Keratinocyte (primary cell): ENCODE measurements around the gene IL31RA. TPM values are rescaled to one million over a fixed set of nuclear protein-coding genes. Genes with fewer than 3 reads are reported as not detected.

Experiments
- DNase-seq: peaks from one replicate; pipeline ENCODE4 v3.0.0-alpha.2; 2011; ENCODE audit warnings: low read depth, missing footprints, low spot score
- FAIRE-seq: peaks from 2 replicates; lab custom pipeline; 2011; peaks lifted over from hg19 to GRCh38; lab: Jason Lieb, UNC
- H2AFZ ChIP-seq: 2 replicates; pipeline ENCODE4 v1.6.0; 2012; ENCODE audit warnings: low read length, control low read depth, inconsistent platforms; ENCODE audit not compliant: control insufficient read depth
- H3K27ac ChIP-seq: 2 replicates; pipeline ENCODE4 v1.5.1; 2011; ENCODE audit warnings: low read length; ENCODE audit not compliant: control insufficient read depth, insufficient read depth
- H3K27me3 ChIP-seq: 3 replicates; pipeline ENCODE4 v1.6.0; 2011; ENCODE audit warnings: low read length; ENCODE audit not compliant: control insufficient read depth, insufficient read depth; ENCODE audit errors: extremely low read depth
- H3K36me3 ChIP-seq, 2 experiments: 2 replicates in 1 of 2; 3 replicates in 1 of 2; pipeline ENCODE4 v1.5.1; 2011; ENCODE audit warnings: low read length in 2 of 2, mild to moderate bottlenecking in 1 of 2; ENCODE audit not compliant: control insufficient read depth in 2 of 2, insufficient read depth in 2 of 2; ENCODE audit errors: extremely low read depth in 1 of 2
- H3K4me1 ChIP-seq: 3 replicates; pipeline ENCODE4 v1.5.1; 2011; ENCODE audit warnings: low read length; ENCODE audit not compliant: control insufficient read depth, insufficient read depth; ENCODE audit errors: extremely low read depth
- H3K4me2 ChIP-seq: 3 replicates; pipeline ENCODE4 v1.6.0; 2011; ENCODE audit warnings: low read depth, low read length; ENCODE audit not compliant: control insufficient read depth, insufficient read depth; ENCODE audit errors: extremely low read depth
- H3K4me3 ChIP-seq, 3 experiments: fragments of 200-600 bp in 1 of 3; sonication (generic) in 1 of 3; 2 replicates in 2 of 3; 3 replicates in 1 of 3; pipeline ENCODE4 v1.5.1; 2011 to 2016; ENCODE audit warnings: low read length in 3 of 3, mild to moderate bottlenecking in 3 of 3, control low read depth in 2 of 3, inconsistent platforms in 1 of 3, low read depth in 1 of 3, mixed read lengths in 1 of 3, mixed run types in 1 of 3, moderate library complexity in 1 of 3; ENCODE audit not compliant: control insufficient read depth in 2 of 3, insufficient read depth in 2 of 3; ENCODE audit errors: extremely low read depth in 1 of 3
- H3K79me2 ChIP-seq: 2 replicates; pipeline ENCODE4 v1.6.0; 2012; ENCODE audit warnings: low read length; ENCODE audit not compliant: control insufficient read depth, insufficient read depth
- H3K9ac ChIP-seq: 3 replicates; pipeline ENCODE4 v1.6.0; 2011; ENCODE audit warnings: low read length; ENCODE audit not compliant: control insufficient read depth, insufficient read depth; ENCODE audit errors: extremely low read depth
- H3K9me1 ChIP-seq: 3 replicates; pipeline ENCODE4 v1.6.0; 2011; ENCODE audit warnings: low read length; ENCODE audit not compliant: control insufficient read depth, insufficient read depth; ENCODE audit errors: extremely low read depth
- H3K9me3 ChIP-seq: 2 replicates; pipeline ENCODE4 v1.5.1; 2012; ENCODE audit warnings: low read depth, low read length; ENCODE audit not compliant: control insufficient read depth
- H4K20me1 ChIP-seq: 3 replicates; pipeline ENCODE4 v1.6.0; 2011; ENCODE audit warnings: low read length; ENCODE audit not compliant: control insufficient read depth, insufficient read depth; ENCODE audit errors: extremely low read depth
- EZH2 ChIP-seq: IDR thresholded peaks from one replicate; pipeline ENCODE4 v1.6.1; 2012; ENCODE audit warnings: inconsistent platforms, mild to moderate bottlenecking, low read length, moderate library complexity
- dilution Hi-C: fragments of 300-500 bp; cut with MboI; formaldehyde crosslinking; loops from one replicate; pipeline ENCODE4 v1.7.0; 2020; ENCODE audit warnings: low sequenced_read_pairs; ENCODE audit not compliant: extremely low pct_ligation_motif_present
- polyA plus RNA-seq, 5 experiments: library from polyadenylated mRNA; depleted of rRNA in 3 of 5; stranded (reverse) in 3 of 5; stranded (forward) in 1 of 5; unstranded in 1 of 5; fragments of >200 nt; gene quantifications; 1 replicate in 1 of 5; 2 replicates in 3 of 5; 3 replicates in 1 of 5; pipeline versions ENCODE4 v1.2.1 to v1.2.3, GENCODE V29; 2011 to 2012; ENCODE audit warnings: missing spikeins in 2 of 5, low read depth in 1 of 5, low replicate concordance in 1 of 5
- TF ChIP-seq, protein P1 (sequence below), 3 experiments: IDR thresholded peaks in 1 of 3; conservative IDR thresholded peaks in 1 of 3; optimal IDR thresholded peaks in 1 of 3; 2 replicates in 2 of 3; 3 replicates in 1 of 3; pipeline versions ENCODE3 to v1.5.1; 2011; ENCODE audit warnings: low read length in 3 of 3, mild to moderate bottlenecking in 3 of 3, moderate library complexity in 2 of 3, control low read depth in 1 of 3, inconsistent platforms in 1 of 3; ENCODE audit not compliant: insufficient read depth in 2 of 3; ENCODE audit errors: extremely low read depth in 1 of 3

Gene IL31RA
- polyA plus RNA-seq, 1 donor (not counting 4 experiments of a cell fraction or from before 2014, with no cell fraction given): 6.0 TPM

DNA sequence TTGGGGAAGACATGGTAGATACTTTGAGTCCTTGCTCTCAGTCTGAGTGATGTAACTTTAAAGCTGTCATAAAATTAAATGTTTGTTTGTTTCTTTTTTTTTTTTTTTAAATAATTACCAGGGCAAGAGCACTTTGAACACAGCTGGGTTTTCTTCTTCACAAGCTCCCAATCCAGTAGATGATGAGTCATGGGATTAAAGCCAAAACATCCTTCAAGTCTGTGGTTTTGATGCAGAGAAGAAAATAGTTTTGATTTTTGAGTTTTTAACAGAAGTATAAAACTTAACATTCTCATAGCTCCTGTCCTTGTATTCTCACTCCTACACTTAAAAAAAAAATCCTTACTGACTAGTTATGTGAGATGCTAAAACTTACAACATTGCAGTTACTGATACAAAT lies 34.8 kb upstream of the IL31RA start:
- DNase-seq: peak; percentile 5
- no peaks in the 10 kb centered on the region for H3K9me1 ChIP-seq
- dilution Hi-C loops: no loop called here
- no peaks in the 10 kb centered on the region for H4K20me1 ChIP-seq
- H3K27me3 ChIP-seq: no peaks in the 10 kb centered on the region
- FAIRE-seq: no peak
- H3K4me1 ChIP-seq: no peaks in the 10 kb centered on the region
- no peaks in the 10 kb centered on the region for H3K9me3 ChIP-seq
- no peak overlapping the region for H3K27ac ChIP-seq
- no peak overlapping the region for H3K4me2 ChIP-seq
- H2AFZ ChIP-seq: no peak overlapping the region
- no peak overlapping the region for H3K4me3 ChIP-seq
- H3K9ac ChIP-seq: no peak overlapping the region
- no peaks in the 10 kb centered on the region for H3K79me2 ChIP-seq
- H3K36me3 ChIP-seq: no peaks in the 10 kb centered on the region
- no peak for TF ChIP-seq EZH2
- TF ChIP-seq, protein P1, sequence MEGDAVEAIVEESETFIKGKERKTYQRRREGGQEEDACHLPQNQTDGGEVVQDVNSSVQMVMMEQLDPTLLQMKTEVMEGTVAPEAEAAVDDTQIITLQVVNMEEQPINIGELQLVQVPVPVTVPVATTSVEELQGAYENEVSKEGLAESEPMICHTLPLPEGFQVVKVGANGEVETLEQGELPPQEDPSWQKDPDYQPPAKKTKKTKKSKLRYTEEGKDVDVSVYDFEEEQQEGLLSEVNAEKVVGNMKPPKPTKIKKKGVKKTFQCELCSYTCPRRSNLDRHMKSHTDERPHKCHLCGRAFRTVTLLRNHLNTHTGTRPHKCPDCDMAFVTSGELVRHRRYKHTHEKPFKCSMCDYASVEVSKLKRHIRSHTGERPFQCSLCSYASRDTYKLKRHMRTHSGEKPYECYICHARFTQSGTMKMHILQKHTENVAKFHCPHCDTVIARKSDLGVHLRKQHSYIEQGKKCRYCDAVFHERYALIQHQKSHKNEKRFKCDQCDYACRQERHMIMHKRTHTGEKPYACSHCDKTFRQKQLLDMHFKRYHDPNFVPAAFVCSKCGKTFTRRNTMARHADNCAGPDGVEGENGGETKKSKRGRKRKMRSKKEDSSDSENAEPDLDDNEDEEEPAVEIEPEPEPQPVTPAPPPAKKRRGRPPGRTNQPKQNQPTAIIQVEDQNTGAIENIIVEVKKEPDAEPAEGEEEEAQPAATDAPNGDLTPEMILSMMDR (optimal IDR thresholded peaks at IDR 0.05 in 1 of 3, IDR thresholded peaks at IDR 0.05 in 1 of 3, conservative IDR thresholded peaks at IDR 0.05 in 1 of 3; ENCODE audit: extremely low read depth in 1 of 3, insufficient read depth in 2 of 3, low read length in 3 of 3): no peak

DNA sequence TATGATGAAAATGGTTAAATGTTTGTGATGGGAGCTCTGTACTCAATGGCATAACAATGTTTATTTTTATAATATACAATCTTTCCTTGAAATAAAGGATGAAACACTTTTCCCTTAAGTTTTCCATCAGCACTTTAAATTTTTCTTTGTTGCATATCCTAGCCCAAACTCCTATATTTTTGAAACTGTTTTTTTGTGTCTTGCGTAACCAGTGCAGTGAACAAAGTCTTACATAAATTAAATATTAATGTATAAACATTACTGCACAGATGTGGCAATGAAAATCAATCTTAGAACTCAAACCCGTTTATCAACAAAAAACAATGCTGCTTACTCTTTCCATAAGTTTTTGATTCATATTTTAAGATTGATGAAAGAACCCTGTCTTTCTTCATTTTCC lies 34.1 kb upstream of the IL31RA start:
- Histone ChIP-seq H3K27ac (no peak overlapping the region), H3K36me3 (no peaks in the 10 kb centered on the region), H3K4me2 (no peak overlapping the region), H2AFZ (no peak overlapping the region), H3K9ac (no peak overlapping the region), H4K20me1 (no peaks in the 10 kb centered on the region), H3K27me3 (peaks cover 3% of the 10 kb centered on the region), H3K9me1 (no peaks in the 10 kb centered on the region), H3K9me3 (no peaks in the 10 kb centered on the region), H3K79me2 (no peaks in the 10 kb centered on the region), H3K4me3 (no peak overlapping the region), H3K4me1 (peaks cover under 1% of the 10 kb centered on the region)
- TF ChIP-seq, protein P1 (optimal IDR thresholded peaks at IDR 0.05 in 1 of 3, IDR thresholded peaks at IDR 0.05 in 1 of 3, conservative IDR thresholded peaks at IDR 0.05 in 1 of 3; ENCODE audit: extremely low read depth in 1 of 3, insufficient read depth in 2 of 3, low read length in 3 of 3): no peak
- TF ChIP-seq EZH2: no peak
- DNase-seq (no peak), FAIRE-seq (no peak)
- dilution Hi-C loops: no loop called here
